Activated CD4-positive, alpha-beta T cell treated with anti-CD3 and anti-CD28 coated beads, Interleukin-2, amount 50 U/mL, for 16 hours (primary cell): ENCODE results near the gene CORO2B.
A peak's percentile ranks its signal among the peaks of the same experiment; 100 is the strongest.

ENCODE experiments used
- DNase-seq: peaks from one replicate; pipeline ENCODE4 v3.0.0-alpha.2; 2020

The CORO2B gene

GRCh38 chr15:68554721-68555678 lies 23.8 kb upstream of the CORO2B start:
- DNase-seq = no peak

- no peak for DNase-seq
Observed at GRCh38 chr15:68555679-68556037, 23.1 kb upstream of the CORO2B start.

- no peak for DNase-seq
Observed at GRCh38 chr15:68556139-68556990, 22.4 kb upstream of the CORO2B start.

- no peak for DNase-seq
Observed at GRCh38 chr15:68557469-68558317, 21.1 kb upstream of the CORO2B start.

- no peak for DNase-seq
Observed at GRCh38 chr15:68558318-68559305, 20.2 kb upstream of the CORO2B start.

GRCh38 chr15:68559345-68560310 lies 19.2 kb upstream of the CORO2B start:
- DNase-seq = peak; percentile 67

GRCh38 chr15:68560501-68561113 lies 18.2 kb upstream of the CORO2B start:
- DNase-seq = no peak

- no peak for DNase-seq
Observed at GRCh38 chr15:68561171-68561900, 17.5 kb upstream of the CORO2B start.

GRCh38 chr15:68561901-68562300 lies 16.9 kb upstream of the CORO2B start:
- no peak for DNase-seq

GRCh38 chr15:68564173-68564572 lies 14.6 kb upstream of the CORO2B start:
- no peak for DNase-seq

- no peak for DNase-seq
Observed at GRCh38 chr15:68565234-68565633, 13.6 kb upstream of the CORO2B start.

GRCh38 chr15:68565726-68566125 lies 13.1 kb upstream of the CORO2B start:
- no peak for DNase-seq

- DNase-seq = no peak
Observed at GRCh38 chr15:68566377-68566954, 12.3 kb upstream of the CORO2B start.

GRCh38 chr15:68567345-68567744 lies 11.4 kb upstream of the CORO2B start:
- DNase-seq = no peak

- DNase-seq = no peak
Observed at GRCh38 chr15:68570974-68571373, 7.8 kb upstream of the CORO2B start.

- no peak for DNase-seq
Observed at GRCh38 chr15:68571582-68571981, 7.2 kb upstream of the CORO2B start.

- no peak for DNase-seq
Observed at GRCh38 chr15:68572309-68572708, 6.5 kb upstream of the CORO2B start.

GRCh38 chr15:68572921-68573320 lies 5.9 kb upstream of the CORO2B start:
- DNase-seq = no peak

- no peak for DNase-seq
Observed at GRCh38 chr15:68574046-68574445, 4.7 kb upstream of the CORO2B start.
